ENCODE results near the gene ERI2. TPM values are rescaled to one million over a fixed set of nuclear protein-coding genes. Genes with fewer than 3 reads are reported as not detected.

ERI2 gene
- total and polyA plus RNA-seq, 2 of the 4 experiments (the other 2 are of a cell fraction): 7.5 to 10.2 TPM

GRCh38 chr16:20821682-20822081, 15.4 kb upstream of the ERI2 start:
- no peak overlapping the region for H3K23ac ChIP-seq (ENCODE audit: low read depth, low read length)
- H3K9me1 ChIP-seq (ENCODE audit: insufficient read depth, low read length): no peaks in the 10 kb centered on the region
- H3K36me3 ChIP-seq (ENCODE audit: control insufficient read depth, insufficient read depth, low read length): peaks cover 4% of the 10 kb centered on the region; the same call in 1 of the 2 replicates
- ChIA-PET CTCF (no interaction called here), POLR2A (ENCODE audit: unreplicated experiment) (no interaction called here)
- no peak overlapping the region for H4K5ac ChIP-seq (ENCODE audit: low read depth, low read length)
- H2BK5ac ChIP-seq (ENCODE audit: low read depth, low read length, poor library complexity, severe bottlenecking): no peak overlapping the region
- no peaks in the 10 kb centered on the region for H3K27me3 ChIP-seq (ENCODE audit: control insufficient read depth, insufficient read depth, low read length)
- no peak overlapping the region for H3K4ac ChIP-seq (ENCODE audit: low read depth, low read length)
- no peaks in the 10 kb centered on the region for H3K9me3 ChIP-seq (ENCODE audit: control insufficient read depth, insufficient read depth, low read length)
- H2AK5ac ChIP-seq (ENCODE audit: low read depth, low read length): no peak overlapping the region
- no peak overlapping the region for H3K18ac ChIP-seq (ENCODE audit: low read depth, low read length)
- in situ Hi-C loops (cut with MboI; ENCODE audit: low sequenced_read_pairs): no loop called here
- H3K56ac ChIP-seq (ENCODE audit: extremely low read depth, insufficient read depth, low read length): no peak overlapping the region
- H4K20me1 ChIP-seq (ENCODE audit: insufficient read depth, low read length): no peaks in the 10 kb centered on the region
- H3K4me2 ChIP-seq (ENCODE audit: low read depth, low read length): no peak overlapping the region
- no peak overlapping the region for H3K14ac ChIP-seq (replicated peaks; ENCODE audit: low read depth, low read length)
- no peak overlapping the region for H2BK120ac ChIP-seq (ENCODE audit: low read depth, low read length)
- no peaks in the 10 kb centered on the region for H3K79me1 ChIP-seq (ENCODE audit: low read depth in 1 of 2, low read length in 2 of 2)
- TF ChIP-seq RCOR1 (IDR thresholded peaks at IDR 0.05; ENCODE audit: insufficient replicate concordance, low read length): no peak
- TF ChIP-seq MAZ (IDR thresholded peaks at IDR 0.05; ENCODE audit: borderline replicate concordance, low read depth, low read length): no peak
- no peak for TF ChIP-seq CEBPB (IDR thresholded peaks at IDR 0.05; ENCODE audit: low read depth, low read length)
- TF ChIP-seq CHD1 (IDR thresholded peaks at IDR 0.05; ENCODE audit: low read depth, low read length): no peak
- TF ChIP-seq RAD21 (IDR thresholded peaks at IDR 0.05; ENCODE audit: low read length): no peak
- TF ChIP-seq ELK1 (IDR thresholded peaks at IDR 0.05; ENCODE audit: borderline replicate concordance, low read depth, low read length): no peak
- TF ChIP-seq, protein P1, sequence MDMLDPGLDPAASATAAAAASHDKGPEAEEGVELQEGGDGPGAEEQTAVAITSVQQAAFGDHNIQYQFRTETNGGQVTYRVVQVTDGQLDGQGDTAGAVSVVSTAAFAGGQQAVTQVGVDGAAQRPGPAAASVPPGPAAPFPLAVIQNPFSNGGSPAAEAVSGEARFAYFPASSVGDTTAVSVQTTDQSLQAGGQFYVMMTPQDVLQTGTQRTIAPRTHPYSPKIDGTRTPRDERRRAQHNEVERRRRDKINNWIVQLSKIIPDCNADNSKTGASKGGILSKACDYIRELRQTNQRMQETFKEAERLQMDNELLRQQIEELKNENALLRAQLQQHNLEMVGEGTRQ (IDR thresholded peaks at IDR 0.05; ENCODE audit: low read depth, low read length): no peak
- TF ChIP-seq FOS (IDR thresholded peaks at IDR 0.05; ENCODE audit: low read depth, low read length): no peak
- H4K91ac ChIP-seq (ENCODE audit: insufficient read depth, low read depth, low read length): no peak overlapping the region
- no peak for DNase-seq
- H2AK9ac ChIP-seq (replicated peaks; ENCODE audit: low read depth, low read length, poor library complexity): no peak overlapping the region
- no peak overlapping the region for H2BK15ac ChIP-seq (ENCODE audit: low read depth, low read length)
- no peak overlapping the region for H3K27ac ChIP-seq (ENCODE audit: insufficient read depth, low read length)
- no peaks in the 10 kb centered on the region for H3K4me1 ChIP-seq (ENCODE audit: control insufficient read depth, insufficient read depth, low read length)
- no peak overlapping the region for H3K4me3 ChIP-seq (ENCODE audit: insufficient read depth, low read depth, low read length)
- dilution Hi-C loops (cut with HindIII; ENCODE audit: low sequenced_read_pairs, unreplicated experiment): no loop called here
- no peak overlapping the region for H2BK20ac ChIP-seq (ENCODE audit: low read depth, low read length)
- H3K9ac ChIP-seq (ENCODE audit: low read depth, low read length): no peak overlapping the region
- H2AFZ ChIP-seq (replicated peaks; ENCODE audit: low read length, poor library complexity): no peak overlapping the region
- WGBS, 2 experiments (ENCODE audit: extremely low coverage in 2 of 2, insufficient read length in 1 of 2): no CpG with 5 or more reads among the region's 4 CpGs
- BruUV-seq (replicated peaks): no TSS peak
- H4K8ac ChIP-seq (ENCODE audit: low read depth in 2 of 2, low read length in 2 of 2): no peak overlapping the region
- no peak for ATAC-seq (ENCODE audit: low read depth)
- intact Hi-C loops (cut with micrococcal nuclease): no loop called here

All from IMR-90 (cell line).